Measurements from ENCODE around the gene ACOT6.

- TF ChIP-seq POLR2A (IDR thresholded peaks at IDR 0.05) (no peak), CTCF (IDR thresholded peaks at IDR 0.05) (no peak)
Observed at GRCh38 chr14:73576391-73576790, 35.9 kb upstream of the ACOT6 start.

All from esophagus squamous epithelium (tissue), 4 donors.